Liver (tissue), 9 donors: ENCODE data around the gene RAD51B. TPM values are rescaled to one million over a fixed set of nuclear protein-coding genes. Genes with fewer than 3 reads are reported as not detected.

ENCODE experiments used
- DNase-seq: peaks from one replicate; pipeline ENCODE4 v3.0.0-alpha.2; 2017; ENCODE audit warnings: low spot score
- H3K27ac ChIP-seq, 2 donors: one replicate each; pipeline ENCODE4 v1.7.0; 2013; ENCODE audit warnings: inconsistent platforms in 2 of 2, low read length in 2 of 2, control low read depth in 1 of 2, low read depth in 1 of 2, mild to moderate bottlenecking in 1 of 2
- H3K27me3 ChIP-seq, 4 donors: one replicate each; pipeline versions ENCODE4 v1.6.1 to v1.7.0; 2013; ENCODE audit warnings: low read length in 3 of 4, inconsistent platforms in 1 of 4, mild to moderate bottlenecking in 1 of 4, moderate library complexity in 1 of 4; ENCODE audit not compliant: control insufficient read depth in 4 of 4, insufficient read depth in 4 of 4
- H3K36me3 ChIP-seq, 4 donors: one replicate each; pipeline versions ENCODE4 v1.6.1 to v1.7.0; 2013; ENCODE audit warnings: low read length in 3 of 4, mild to moderate bottlenecking in 3 of 4, low read depth in 1 of 4, moderate library complexity in 1 of 4; ENCODE audit not compliant: control insufficient read depth in 4 of 4, insufficient read depth in 3 of 4
- H3K4me1 ChIP-seq, 4 donors: one replicate each; pipeline versions ENCODE4 v1.6.1 to v1.7.0; 2013; ENCODE audit warnings: low read length in 3 of 4, mild to moderate bottlenecking in 3 of 4, moderate library complexity in 1 of 4; ENCODE audit not compliant: control insufficient read depth in 4 of 4, insufficient read depth in 4 of 4
- H3K4me3 ChIP-seq, 3 donors: one replicate each; pipeline versions ENCODE4 v1.6.1 to v1.7.0; 2013; ENCODE audit warnings: low read length in 3 of 3, control low read depth in 1 of 3, low read depth in 1 of 3, mild to moderate bottlenecking in 1 of 3
- H3K9ac ChIP-seq, 2 donors: one replicate each; pipeline ENCODE4 v1.7.0; 2013; ENCODE audit warnings: low read length in 2 of 2, mild to moderate bottlenecking in 2 of 2, moderate library complexity in 2 of 2, control low read depth in 1 of 2, low read depth in 1 of 2
- H3K9me3 ChIP-seq, 4 donors: one replicate each; pipeline versions ENCODE4 v1.6.1 to v1.7.0; 2013; ENCODE audit warnings: low read length in 3 of 4; ENCODE audit not compliant: control insufficient read depth in 4 of 4
- CTCF ChIP-seq: fragments of 150-350 bp; IDR thresholded peaks from 2 replicates; pipeline ENCODE4 v1.5.1; 2017; ENCODE audit warnings: improper control_type of control experiment, low read depth, low read length; ENCODE audit not compliant: missing input control
- EGR1 ChIP-seq, 2 donors: IDR thresholded peaks; 2 replicates each; pipeline ENCODE4 v1.6.1; 2016 to 2018; ENCODE audit warnings: antibody characterized with exemption in 2 of 2, low read depth in 2 of 2
- FOXA1 ChIP-seq: IDR thresholded peaks from 2 replicates; pipeline ENCODE4 v1.6.1; 2016; ENCODE audit warnings: antibody characterized with exemption
- FOXA2 ChIP-seq: IDR thresholded peaks from 2 replicates; pipeline ENCODE4 v1.6.1; 2016; ENCODE audit warnings: antibody characterized with exemption
- GABPA ChIP-seq, 2 donors: IDR thresholded peaks in 1 of 2; conservative IDR thresholded peaks in 1 of 2; 2 replicates each; pipeline ENCODE4 v1.6.1; 2016; ENCODE audit warnings: antibody characterized with exemption in 2 of 2, mild to moderate bottlenecking in 1 of 2, moderate library complexity in 1 of 2
- HNF4A ChIP-seq, 2 donors: conservative IDR thresholded peaks; 2 replicates each; pipeline ENCODE4 v1.6.1; 2016; ENCODE audit warnings: antibody characterized with exemption in 2 of 2, mild to moderate bottlenecking in 2 of 2
- HNF4G ChIP-seq: IDR thresholded peaks from 2 replicates; pipeline ENCODE4 v1.6.1; 2016; ENCODE audit warnings: antibody characterized with exemption
- JUND ChIP-seq, 2 donors: IDR thresholded peaks; 2 replicates each; pipeline ENCODE4 v1.6.1; 2016; ENCODE audit warnings: antibody characterized with exemption in 2 of 2
- NR2F2 ChIP-seq: IDR thresholded peaks from 2 replicates; pipeline ENCODE4 v1.6.1; 2016; ENCODE audit warnings: antibody characterized with exemption
- RAD21 ChIP-seq, 2 donors: IDR thresholded peaks; 2 replicates each; pipeline ENCODE4 v1.6.1; 2016; ENCODE audit warnings: antibody characterized with exemption in 2 of 2, mild to moderate bottlenecking in 2 of 2
- RXRA ChIP-seq, 2 donors: IDR thresholded peaks; 2 replicates each; pipeline ENCODE4 v1.6.1; 2017 to 2018; ENCODE audit warnings: antibody characterized with exemption in 2 of 2, mild to moderate bottlenecking in 1 of 2
- SP1 ChIP-seq: IDR thresholded peaks from 2 replicates; pipeline ENCODE4 v1.6.1; 2018; ENCODE audit warnings: antibody characterized with exemption, mild to moderate bottlenecking
- TAF1 ChIP-seq: conservative IDR thresholded peaks from 2 replicates; pipeline ENCODE4 v1.6.1; 2016; ENCODE audit warnings: antibody characterized with exemption, mild to moderate bottlenecking
- YY1 ChIP-seq: IDR thresholded peaks from 2 replicates; pipeline ENCODE4 v1.6.1; 2016; ENCODE audit warnings: antibody characterized with exemption, mild to moderate bottlenecking
- ZBTB33 ChIP-seq: IDR thresholded peaks from 2 replicates; pipeline ENCODE4 v1.6.1; 2016; ENCODE audit warnings: antibody characterized with exemption
- WGBS: extraction: QIAGEN DNeasy Blood & Tissue Kit; methylation state at CpG from one replicate; pipeline ENCODE4 v1.1.7; 2013; 5-methylcytosine and 5-hydroxymethylcytosine counted together
- polyA plus RNA-seq, 2 donors: library from polyadenylated mRNA; stranded (reverse) in 1 of 2; unstranded in 1 of 2; fragments of 200-250 nt in 1 of 2; fragments of >200 nt in 1 of 2; fragmentation: Nextera tagmentation in 1 of 2; extraction: Ambion mirVana in 1 of 2; gene quantifications; one replicate each; pipeline versions ENCODE4 v1.2.1 to v1.2.3, GENCODE V29; 2013 to 2015
- total RNA-seq, 2 donors: library from RNA; depleted of rRNA; stranded (reverse); fragments of >200 nt; gene quantifications; one replicate each; pipeline ENCODE4 v1.2.3, GENCODE V29; 2014
- TF ChIP-seq, protein P1 (sequence below): IDR thresholded peaks from 2 replicates; pipeline ENCODE4 v1.6.1; 2016; ENCODE audit warnings: antibody characterized with exemption, mild to moderate bottlenecking
- TF ChIP-seq, protein P2 (sequence below): IDR thresholded peaks from 2 replicates; pipeline ENCODE4 v1.6.1; 2016; ENCODE audit warnings: antibody characterized with exemption
- donor health status: healthy.
- donor health status: healthy.
- donor health status: healthy.
- donor health status: healthy.
- donor health status: healthy.

Gene RAD51B
- total and polyA plus RNA-seq, 4 donors: 0.81 to 12.9 (median 2.4) TPM

DNA sequence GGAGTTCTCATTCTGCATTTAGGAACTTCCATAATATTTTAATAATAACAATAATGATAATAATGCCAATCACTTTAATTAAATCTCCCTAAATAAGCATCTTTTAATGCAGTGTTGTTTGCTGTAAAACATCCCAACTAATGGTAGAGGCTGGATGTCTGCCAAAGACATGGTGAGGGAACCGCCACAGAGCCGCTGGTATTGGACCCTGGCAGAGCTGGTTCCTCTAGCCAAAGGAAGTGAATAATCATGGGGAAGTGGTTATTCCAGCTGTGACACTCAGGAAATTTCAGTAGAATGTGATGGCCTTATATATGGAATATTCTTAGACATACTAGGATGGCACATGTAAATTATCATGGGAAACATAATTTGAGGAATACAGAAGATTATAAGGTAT lies 490.0 kb downstream of the RAD51B start:
- H3K4me3 ChIP-seq: no peak overlapping the region
- peaks cover 4 to 22% (median 12%) of the 10 kb centered on the region in 4 donors for H3K4me1 ChIP-seq
- 77% methylated on average over 2 of the region's 2 CpGs for WGBS
- H3K27me3 ChIP-seq: no peaks in the 10 kb centered on the region
- H3K36me3 ChIP-seq: no peaks in the 10 kb centered on the region
- TF ChIP-seq HNF4A (conservative IDR thresholded peaks at IDR 0.05) (no peak), RAD21 (IDR thresholded peaks at IDR 0.05) (no peak), GABPA (IDR thresholded peaks at IDR 0.05 in 1 of 2, conservative IDR thresholded peaks at IDR 0.05 in 1 of 2) (no peak), RXRA (IDR thresholded peaks at IDR 0.05) (no peak), ZBTB33 (no peak)
- H3K27ac ChIP-seq: no peak overlapping the region
- DNase-seq: no peak
- H3K9ac ChIP-seq: no peak overlapping the region
- H3K9me3 ChIP-seq: no peaks in the 10 kb centered on the region

DNA sequence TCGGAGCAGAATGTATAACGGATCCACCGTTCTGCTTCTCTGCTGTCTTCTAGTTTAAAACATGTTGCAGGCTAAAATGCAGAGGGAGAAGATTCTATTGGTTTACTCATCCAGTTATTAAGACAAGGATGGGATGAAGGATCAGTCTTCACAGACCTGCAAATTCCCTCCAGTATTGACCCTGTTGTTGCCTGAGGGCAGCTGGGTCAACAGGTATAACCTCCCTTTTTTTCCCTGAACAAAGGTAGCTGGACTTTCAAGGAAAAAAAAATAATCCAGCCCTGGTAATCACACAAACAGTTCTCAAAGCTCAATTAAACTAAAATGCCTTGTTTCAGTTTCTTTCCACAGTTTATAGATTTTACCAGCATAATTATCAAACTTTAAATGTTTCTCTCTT lies 492.7 kb downstream of the RAD51B start:
- Histone ChIP-seq H3K9ac (no peak overlapping the region), H3K9me3 (no peaks in the 10 kb centered on the region), H3K27me3 (no peaks in the 10 kb centered on the region), H3K4me3 (no peak overlapping the region), H3K4me1 (peaks cover 6 to 13% (median 9%) of the 10 kb centered on the region in 4 donors), H3K27ac (no peak overlapping the region), H3K36me3 (no peaks in the 10 kb centered on the region)
- WGBS: 98% methylated on average over 3 of the region's 3 CpGs
- DNase-seq: no peak
- TF ChIP-seq HNF4A (conservative IDR thresholded peaks at IDR 0.05) (no peak), FOXA2 (no peak), GABPA (IDR thresholded peaks at IDR 0.05 in 1 of 2, conservative IDR thresholded peaks at IDR 0.05 in 1 of 2) (no peak), HNF4G (no peak), ZBTB33 (no peak), TAF1 (no peak), CTCF (no peak), YY1 (no peak), JUND (IDR thresholded peaks at IDR 0.05) (no peak), SP1 (no peak), RXRA (IDR thresholded peaks at IDR 0.05) (no peak), FOXA1 (no peak), EGR1 (IDR thresholded peaks at IDR 0.05; ENCODE audit: low read depth in 2 of 2) (no peak), NR2F2 (no peak)
- TF ChIP-seq, protein P1, sequence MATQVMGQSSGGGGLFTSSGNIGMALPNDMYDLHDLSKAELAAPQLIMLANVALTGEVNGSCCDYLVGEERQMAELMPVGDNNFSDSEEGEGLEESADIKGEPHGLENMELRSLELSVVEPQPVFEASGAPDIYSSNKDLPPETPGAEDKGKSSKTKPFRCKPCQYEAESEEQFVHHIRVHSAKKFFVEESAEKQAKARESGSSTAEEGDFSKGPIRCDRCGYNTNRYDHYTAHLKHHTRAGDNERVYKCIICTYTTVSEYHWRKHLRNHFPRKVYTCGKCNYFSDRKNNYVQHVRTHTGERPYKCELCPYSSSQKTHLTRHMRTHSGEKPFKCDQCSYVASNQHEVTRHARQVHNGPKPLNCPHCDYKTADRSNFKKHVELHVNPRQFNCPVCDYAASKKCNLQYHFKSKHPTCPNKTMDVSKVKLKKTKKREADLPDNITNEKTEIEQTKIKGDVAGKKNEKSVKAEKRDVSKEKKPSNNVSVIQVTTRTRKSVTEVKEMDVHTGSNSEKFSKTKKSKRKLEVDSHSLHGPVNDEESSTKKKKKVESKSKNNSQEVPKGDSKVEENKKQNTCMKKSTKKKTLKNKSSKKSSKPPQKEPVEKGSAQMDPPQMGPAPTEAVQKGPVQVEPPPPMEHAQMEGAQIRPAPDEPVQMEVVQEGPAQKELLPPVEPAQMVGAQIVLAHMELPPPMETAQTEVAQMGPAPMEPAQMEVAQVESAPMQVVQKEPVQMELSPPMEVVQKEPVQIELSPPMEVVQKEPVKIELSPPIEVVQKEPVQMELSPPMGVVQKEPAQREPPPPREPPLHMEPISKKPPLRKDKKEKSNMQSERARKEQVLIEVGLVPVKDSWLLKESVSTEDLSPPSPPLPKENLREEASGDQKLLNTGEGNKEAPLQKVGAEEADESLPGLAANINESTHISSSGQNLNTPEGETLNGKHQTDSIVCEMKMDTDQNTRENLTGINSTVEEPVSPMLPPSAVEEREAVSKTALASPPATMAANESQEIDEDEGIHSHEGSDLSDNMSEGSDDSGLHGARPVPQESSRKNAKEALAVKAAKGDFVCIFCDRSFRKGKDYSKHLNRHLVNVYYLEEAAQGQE: no peak
- TF ChIP-seq, protein P2, sequence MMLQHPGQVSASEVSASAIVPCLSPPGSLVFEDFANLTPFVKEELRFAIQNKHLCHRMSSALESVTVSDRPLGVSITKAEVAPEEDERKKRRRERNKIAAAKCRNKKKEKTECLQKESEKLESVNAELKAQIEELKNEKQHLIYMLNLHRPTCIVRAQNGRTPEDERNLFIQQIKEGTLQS: no peak
